H9 (cell line): ENCODE data around the gene SPATA2. TPM values are rescaled to one million over a fixed set of nuclear protein-coding genes. Genes with fewer than 3 reads are reported as not detected.
"Not testable (repeated sequence)": the region's sequence is repeated elsewhere in the genome, so short reads cannot be mapped to it uniquely, and the experiment has no call there.

Experiments used
- DNase-seq: peaks from one replicate; pipeline ENCODE4 v3.0.0-alpha.2; 2017
- H2AFZ ChIP-seq: one replicate; pipeline ENCODE4 v1.6.1; 2013; ENCODE audit warnings: mild to moderate bottlenecking, low read length, control low read depth, moderate library complexity
- H2AK5ac ChIP-seq: 2 replicates; pipeline ENCODE4 v1.6.1; 2013; ENCODE audit warnings: low read length, control low read depth, mixed read lengths; ENCODE audit not compliant: insufficient read length
- H2BK120ac ChIP-seq: one replicate; pipeline ENCODE4 v1.6.1; 2013; ENCODE audit warnings: low read depth, mild to moderate bottlenecking, low read length, control low read depth, inconsistent platforms; ENCODE audit not compliant: poor library complexity, severe bottlenecking
- H2BK12ac ChIP-seq: 2 replicates; pipeline ENCODE4 v1.6.1; 2013; ENCODE audit warnings: low read length, control low read depth, mixed read lengths, low read depth; ENCODE audit not compliant: insufficient read length
- H2BK15ac ChIP-seq: 2 replicates; pipeline ENCODE4 v1.6.1; 2013; ENCODE audit warnings: low read depth, low read length, control low read depth
- H2BK20ac ChIP-seq: one replicate; pipeline ENCODE4 v1.6.1; 2013; ENCODE audit warnings: low read depth, mild to moderate bottlenecking, low read length, control low read depth, inconsistent platforms; ENCODE audit not compliant: poor library complexity, severe bottlenecking
- H2BK5ac ChIP-seq: 2 replicates; pipeline ENCODE4 v1.6.1; 2013; ENCODE audit warnings: low read length, control low read depth, mixed read lengths; ENCODE audit not compliant: insufficient read length
- H3K14ac ChIP-seq: 2 replicates; pipeline ENCODE4 v1.6.1; 2013; ENCODE audit warnings: low read length, control low read depth; ENCODE audit not compliant: insufficient read depth
- H3K18ac ChIP-seq: 2 replicates; pipeline ENCODE4 v1.6.1; 2013; ENCODE audit warnings: low read depth, mild to moderate bottlenecking, mixed read lengths, low read length, control low read depth; ENCODE audit not compliant: insufficient read length
- H3K23ac ChIP-seq: 2 replicates; pipeline ENCODE4 v1.6.1; 2013; ENCODE audit warnings: low read length, control low read depth, mixed read lengths, low read depth; ENCODE audit not compliant: insufficient read length
- H3K23me2 ChIP-seq: 2 replicates; pipeline ENCODE4 v1.6.1; 2013; ENCODE audit warnings: low read depth, mild to moderate bottlenecking, mixed read lengths, low read length, control low read depth; ENCODE audit not compliant: insufficient read length, poor library complexity, severe bottlenecking
- H3K27ac ChIP-seq: 2 replicates; pipeline ENCODE4 v1.5.1; 2013; ENCODE audit warnings: low read length, control low read depth, mixed read lengths, low read depth; ENCODE audit not compliant: insufficient read length
- H3K27me3 ChIP-seq: 2 replicates; pipeline ENCODE4 v1.6.1; 2013; ENCODE audit warnings: low read length, control low read depth, inconsistent platforms; ENCODE audit not compliant: insufficient read depth
- H3K4ac ChIP-seq: 2 replicates; pipeline ENCODE4 v1.6.1; 2013; ENCODE audit warnings: low read depth, mild to moderate bottlenecking, control low read depth, inconsistent platforms, low read length, moderate library complexity
- H3K4me1 ChIP-seq: 2 replicates; pipeline ENCODE4 v1.6.1; 2013; ENCODE audit warnings: low read length, control low read depth, inconsistent platforms; ENCODE audit not compliant: insufficient read depth
- H3K4me2 ChIP-seq: 2 replicates; pipeline ENCODE4 v1.6.1; 2013; ENCODE audit warnings: low read length, control low read depth, mixed read lengths; ENCODE audit not compliant: insufficient read length, insufficient read depth
- H3K56ac ChIP-seq: 2 replicates; pipeline ENCODE4 v1.6.1; 2013; ENCODE audit warnings: low read depth, mild to moderate bottlenecking, mixed read lengths, low read length, control low read depth; ENCODE audit not compliant: insufficient read length
- H3K79me1 ChIP-seq: 2 replicates; pipeline ENCODE4 v1.6.1; 2013; ENCODE audit warnings: low read depth, mild to moderate bottlenecking, moderate library complexity, low read length, control low read depth, inconsistent platforms; ENCODE audit not compliant: insufficient read depth, poor library complexity, severe bottlenecking
- H3K79me2 ChIP-seq: 2 replicates; pipeline ENCODE4 v1.6.1; 2013; ENCODE audit warnings: low read length, control low read depth, inconsistent platforms; ENCODE audit not compliant: insufficient read depth
- H3K9ac ChIP-seq: 2 replicates; pipeline ENCODE4 v1.6.1; 2013; ENCODE audit warnings: low read length, control low read depth, mixed read lengths; ENCODE audit not compliant: insufficient read length; ENCODE audit errors: extremely low read depth
- H3K9me3 ChIP-seq: one replicate; pipeline ENCODE4 v1.6.1; 2013; ENCODE audit warnings: low read depth, low read length, inconsistent platforms; ENCODE audit not compliant: control insufficient read depth
- H3T11ph ChIP-seq: one replicate; pipeline ENCODE4 v1.6.1; 2013; ENCODE audit warnings: mild to moderate bottlenecking, low read length, control low read depth, inconsistent platforms
- H4K20me1 ChIP-seq: one replicate; pipeline ENCODE4 v1.6.1; 2013; ENCODE audit not compliant: control insufficient read depth, insufficient read length, insufficient read depth
- H4K5ac ChIP-seq: 2 replicates; pipeline ENCODE4 v1.6.1; 2013; ENCODE audit warnings: low read depth, mild to moderate bottlenecking, mixed read lengths, low read length, control low read depth; ENCODE audit not compliant: insufficient read length
- H4K8ac ChIP-seq: replicated peaks from 2 replicates; pipeline ENCODE4 v1.6.1; 2013; ENCODE audit warnings: low read length, control low read depth, mixed read lengths, low read depth; ENCODE audit not compliant: insufficient read length
- H4K91ac ChIP-seq: 2 replicates; pipeline ENCODE4 v1.6.1; 2013; ENCODE audit warnings: low read depth, mild to moderate bottlenecking, moderate library complexity, mixed read lengths, low read length, control low read depth; ENCODE audit not compliant: insufficient read length
- H3K27ac Mint-ChIP-seq, 3 experiments: 2 replicates in 2 of 3; 3 replicates in 1 of 3; pipeline ENCODE4 v1.8.0; 2020 to 2021; ENCODE audit warnings: mixed read lengths in 3 of 3, mild to moderate bottlenecking in 1 of 3, moderate library complexity in 1 of 3
- H3K27me3 Mint-ChIP-seq: 2 replicates; pipeline ENCODE4 v1.8.0; 2021; ENCODE audit warnings: low read depth, mild to moderate bottlenecking, moderate library complexity, mixed read lengths
- H3K36me3 Mint-ChIP-seq, 3 experiments: 2 replicates in 2 of 3; 3 replicates in 1 of 3; pipeline ENCODE4 v1.8.0; 2020 to 2021; ENCODE audit warnings: low read depth in 3 of 3, mixed read lengths in 3 of 3; ENCODE audit not compliant: insufficient read depth in 1 of 3
- H3K4me1 Mint-ChIP-seq, 2 experiments: 2 replicates each; pipeline ENCODE4 v1.8.0; 2020; ENCODE audit warnings: mixed read lengths in 2 of 2
- H3K4me3 Mint-ChIP-seq, 2 experiments: 2 replicates in 1 of 2; 3 replicates in 1 of 2; pipeline ENCODE4 v1.8.0; 2020 to 2021; ENCODE audit warnings: mild to moderate bottlenecking in 2 of 2, mixed read lengths in 2 of 2, moderate library complexity in 1 of 2
- H3K9me3 Mint-ChIP-seq, 2 experiments: 2 replicates in 1 of 2; 3 replicates in 1 of 2; pipeline ENCODE4 v1.8.0; 2020; ENCODE audit warnings: mild to moderate bottlenecking in 2 of 2, mixed read lengths in 2 of 2, moderate library complexity in 1 of 2
- CTCF ChIP-seq: fragments of 200-600 bp; sonication (generic); conservative IDR thresholded peaks from 3 replicates; pipeline ENCODE4 v1.8.0; 2021; ENCODE audit warnings: antibody characterized with exemption, mild to moderate bottlenecking
- WGBS: extraction: QIAGEN DNeasy Blood & Tissue Kit; methylation state at CpG from one replicate; pipeline ENCODE4 v1.1.7; 2013; ENCODE audit warnings: missing lambda C conversion rate, low lambda C conversion rate, mixed read lengths; ENCODE audit not compliant: insufficient read length; ENCODE audit errors: extremely low coverage; 5-methylcytosine and 5-hydroxymethylcytosine counted together
- total RNA-seq: library from RNA; stranded (reverse); gene quantifications from 2 replicates; pipeline ENCODE4 v1.2.1, GENCODE V29; 2021

Gene SPATA2
- total RNA-seq, 1 experiment from 2014 or later: 9.6 TPM

- Mint-ChIP-seq H3K27me3 (no peaks in the 10 kb centered on the region; the same call in 1 of the 2 replicates), H3K9me3 (no peaks in the 10 kb centered on the region)
- H3K9ac ChIP-seq: no peak overlapping the region
These were observed 52.6 kb downstream of the SPATA2 start for GRCh38 chr20:49862607-49863200.

GRCh38 chr20:49861232-49861631 is 54.1 kb downstream of the SPATA2 start:
- not testable (repeated sequence) for H3K79me2 ChIP-seq, H2AK5ac ChIP-seq, H3T11ph ChIP-seq, H3K36me3 Mint-ChIP-seq, H3K23me2 ChIP-seq, H4K8ac ChIP-seq, H4K20me1 ChIP-seq, H3K27me3 Mint-ChIP-seq, H3K79me1 ChIP-seq, H2AFZ ChIP-seq, H3K9me3 ChIP-seq, H3K9me3 Mint-ChIP-seq, H2BK20ac ChIP-seq, H2BK15ac ChIP-seq, H3K14ac ChIP-seq, H3K56ac ChIP-seq, H4K5ac ChIP-seq, H2BK120ac ChIP-seq, H2BK12ac ChIP-seq, H3K4me1 ChIP-seq, H3K27me3 ChIP-seq, DNase-seq, H3K27ac ChIP-seq, H3K4ac ChIP-seq, H2BK5ac ChIP-seq, H3K18ac ChIP-seq, H3K23ac ChIP-seq, H3K9ac ChIP-seq, H4K91ac ChIP-seq, H3K4me3 Mint-ChIP-seq, H3K4me2 ChIP-seq
- Mint-ChIP-seq H3K27ac (peak overlapping the region in 2 of 3 experiments; percentile 15 to 79; a peak in 3 of 7 replicates), H3K4me1 (peaks cover 13% of the 10 kb centered on the region in 2 experiments)
- no CpG with 5 or more reads among the region's 3 CpGs for WGBS

More at GRCh38 chr20:49862607-49863200, 52.6 kb downstream of the SPATA2 start:
- Mint-ChIP-seq H3K4me3 (no peak overlapping the region), H3K36me3 (peaks cover 0 to 2% (median 0%) of the 10 kb centered on the region in 3 experiments; a peak in 3 of 7 replicates), H3K27ac (no peak overlapping the region; a peak in 1 of 7 replicates), H3K4me1 (peaks cover 21 to 22% of the 10 kb centered on the region in 2 experiments)
- Histone ChIP-seq H2BK12ac (no peak overlapping the region), H3K79me1 (no peaks in the 10 kb centered on the region), H4K20me1 (no peaks in the 10 kb centered on the region), H3K4ac (no peak overlapping the region), H3K27me3 (no peaks in the 10 kb centered on the region), H3T11ph (no peak overlapping the region), H3K14ac (no peak overlapping the region), H2BK5ac (no peak overlapping the region), H3K23me2 (no peaks in the 10 kb centered on the region), H4K8ac (no peak overlapping the region), H3K23ac (no peak overlapping the region), H2AK5ac (no peak overlapping the region), H4K5ac (no peak overlapping the region), H4K91ac (no peak overlapping the region), H3K4me1 (no peaks in the 10 kb centered on the region), H2BK120ac (no peak overlapping the region), H3K9me3 (no peaks in the 10 kb centered on the region), H3K79me2 (no peaks in the 10 kb centered on the region), H2AFZ (no peak overlapping the region), H3K18ac (no peak overlapping the region), H3K4me2 (no peak overlapping the region), H2BK20ac (no peak overlapping the region), H2BK15ac (no peak overlapping the region), H3K27ac (no peak overlapping the region), H3K56ac (no peak overlapping the region)
- TF ChIP-seq CTCF: no peak
- no CpG with 5 or more reads among the region's 6 CpGs for WGBS
- no peak for DNase-seq
